ENCODE data around the gene DPY30.
"Not testable (repeated sequence)": the region's sequence is repeated elsewhere in the genome, so short reads cannot be mapped to it uniquely, and the experiment has no call there.

Gene DPY30

DNA sequence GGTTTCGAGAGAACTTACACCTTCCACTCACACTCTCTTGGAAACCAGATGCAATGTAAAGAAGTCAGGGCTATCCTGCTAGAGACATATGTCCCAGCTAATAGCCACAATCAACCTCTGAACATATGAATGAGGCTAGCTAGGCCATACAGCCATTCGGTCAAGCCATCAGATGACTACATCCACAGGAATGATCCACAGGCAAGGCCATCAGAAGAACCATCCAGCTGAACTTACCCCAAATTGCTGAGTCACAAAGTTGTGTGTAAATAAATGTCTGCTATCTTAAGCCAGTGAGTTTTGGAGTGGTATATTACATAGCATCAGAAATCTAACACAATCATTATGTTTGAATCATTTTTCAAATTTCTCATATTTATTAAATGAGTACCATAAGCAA is 18.5 kb upstream of the DPY30 start:
- H3K79me2 ChIP-seq (ENCODE audit: insufficient read depth, low read length), result no peaks in the 10 kb centered on the region
- H3K27me3 ChIP-seq (ENCODE audit: insufficient read depth, low read length, poor library complexity, severe bottlenecking), result no peaks in the 10 kb centered on the region
- no peaks in the 10 kb centered on the region for H3K9me2 ChIP-seq (replicated peaks; ENCODE audit: low read depth, low read length)
- no peaks in the 10 kb centered on the region for H3K9me3 ChIP-seq (ENCODE audit: insufficient read depth, low read depth, low read length)
- H3K4me2 ChIP-seq (ENCODE audit: low read depth, low read length, poor library complexity, severe bottlenecking), result no peak overlapping the region
- no peak overlapping the region for H3K9ac ChIP-seq (ENCODE audit: low read depth, low read length, poor library complexity, severe bottlenecking)
- H2AFZ ChIP-seq (ENCODE audit: low read length), result no peak overlapping the region
- H3K4me3 ChIP-seq (ENCODE audit: low read length, poor library complexity, severe bottlenecking), result no peak overlapping the region
- no peak for TF ChIP-seq EZH2phosphoT487 (IDR thresholded peaks at IDR 0.05; ENCODE audit: borderline replicate concordance)
- TF ChIP-seq, protein P1, sequence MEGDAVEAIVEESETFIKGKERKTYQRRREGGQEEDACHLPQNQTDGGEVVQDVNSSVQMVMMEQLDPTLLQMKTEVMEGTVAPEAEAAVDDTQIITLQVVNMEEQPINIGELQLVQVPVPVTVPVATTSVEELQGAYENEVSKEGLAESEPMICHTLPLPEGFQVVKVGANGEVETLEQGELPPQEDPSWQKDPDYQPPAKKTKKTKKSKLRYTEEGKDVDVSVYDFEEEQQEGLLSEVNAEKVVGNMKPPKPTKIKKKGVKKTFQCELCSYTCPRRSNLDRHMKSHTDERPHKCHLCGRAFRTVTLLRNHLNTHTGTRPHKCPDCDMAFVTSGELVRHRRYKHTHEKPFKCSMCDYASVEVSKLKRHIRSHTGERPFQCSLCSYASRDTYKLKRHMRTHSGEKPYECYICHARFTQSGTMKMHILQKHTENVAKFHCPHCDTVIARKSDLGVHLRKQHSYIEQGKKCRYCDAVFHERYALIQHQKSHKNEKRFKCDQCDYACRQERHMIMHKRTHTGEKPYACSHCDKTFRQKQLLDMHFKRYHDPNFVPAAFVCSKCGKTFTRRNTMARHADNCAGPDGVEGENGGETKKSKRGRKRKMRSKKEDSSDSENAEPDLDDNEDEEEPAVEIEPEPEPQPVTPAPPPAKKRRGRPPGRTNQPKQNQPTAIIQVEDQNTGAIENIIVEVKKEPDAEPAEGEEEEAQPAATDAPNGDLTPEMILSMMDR (conservative IDR thresholded peaks at IDR 0.05; ENCODE audit: low read length), result no peak
- H3K4me1 ChIP-seq (ENCODE audit: insufficient read depth, low read length, poor library complexity, severe bottlenecking), result peaks cover 5% of the 10 kb centered on the region
- H3K36me3 ChIP-seq (ENCODE audit: insufficient read depth, low read length), result no peaks in the 10 kb centered on the region
- H4K20me1 ChIP-seq (ENCODE audit: insufficient read depth, low read length, poor library complexity, severe bottlenecking), result no peaks in the 10 kb centered on the region
- no peaks in the 10 kb centered on the region for H3F3A ChIP-seq (ENCODE audit: low read depth)

DNA sequence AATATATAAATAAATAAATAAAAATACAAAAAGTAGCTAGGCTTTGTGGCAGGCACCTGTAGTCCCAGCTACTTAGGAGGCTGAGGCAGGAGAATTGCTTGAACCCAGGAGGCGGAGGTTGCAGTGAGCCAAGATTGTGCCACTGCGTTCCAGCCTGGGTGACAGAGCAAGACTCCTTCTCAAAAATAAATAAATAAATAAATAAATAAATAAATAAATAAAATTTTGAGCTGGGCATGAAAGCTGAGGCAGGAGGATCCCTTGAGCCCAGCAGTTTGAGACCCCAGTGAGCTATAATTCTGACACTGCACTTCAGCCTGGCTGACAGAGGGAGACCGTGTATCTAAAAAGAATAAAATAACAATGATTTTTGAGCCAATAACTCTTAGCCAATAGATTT is 15.0 kb upstream of the DPY30 start:
- not testable (repeated sequence) for H3K9me3 ChIP-seq (ENCODE audit: insufficient read depth, low read depth, low read length); H4K20me1 ChIP-seq (ENCODE audit: insufficient read depth, low read length, poor library complexity, severe bottlenecking); H3K9me2 ChIP-seq (replicated peaks; ENCODE audit: low read depth, low read length); H3F3A ChIP-seq (ENCODE audit: low read depth); H2AFZ ChIP-seq (ENCODE audit: low read length); H3K27me3 ChIP-seq (ENCODE audit: insufficient read depth, low read length, poor library complexity, severe bottlenecking); H3K4me2 ChIP-seq (ENCODE audit: low read depth, low read length, poor library complexity, severe bottlenecking); H3K9ac ChIP-seq (ENCODE audit: low read depth, low read length, poor library complexity, severe bottlenecking); H3K36me3 ChIP-seq (ENCODE audit: insufficient read depth, low read length); H3K79me2 ChIP-seq (ENCODE audit: insufficient read depth, low read length); H3K4me1 ChIP-seq (ENCODE audit: insufficient read depth, low read length, poor library complexity, severe bottlenecking); H3K4me3 ChIP-seq (ENCODE audit: low read length, poor library complexity, severe bottlenecking)

DNA sequence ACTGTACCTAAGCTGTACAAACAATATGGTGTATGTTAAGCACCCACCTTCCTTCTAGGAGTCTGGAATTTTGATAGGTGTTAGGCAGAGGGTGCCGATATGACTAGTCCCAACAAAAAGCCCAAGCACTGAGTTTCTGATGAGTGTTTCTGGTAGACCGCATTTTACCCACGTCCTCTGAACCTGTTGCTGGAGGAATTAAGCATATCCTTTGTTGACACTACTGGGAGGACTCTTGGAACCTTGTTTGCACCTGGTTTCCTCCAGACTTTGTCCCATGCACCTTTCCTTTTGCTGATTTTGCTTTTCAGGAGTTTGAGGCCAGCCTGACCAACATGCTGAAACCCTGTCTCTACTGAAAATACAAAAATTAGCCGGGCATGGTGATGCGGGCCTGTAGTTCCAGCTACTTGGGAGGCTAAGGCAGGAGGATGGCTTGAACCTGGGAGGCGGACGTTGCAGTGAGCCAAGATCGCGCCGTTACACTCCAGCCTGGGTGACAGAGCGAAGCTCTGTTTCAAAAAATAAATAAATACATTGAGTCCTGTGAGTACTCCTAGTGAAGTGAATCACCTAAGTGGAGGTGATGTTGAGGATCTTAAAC is 12.3 kb upstream of the DPY30 start:
- Histone ChIP-seq H3K4me2 (ENCODE audit: low read depth, low read length, poor library complexity, severe bottlenecking) (no peak overlapping the region), H3K4me1 (ENCODE audit: insufficient read depth, low read length, poor library complexity, severe bottlenecking) (no peaks in the 10 kb centered on the region), H3K4me3 (ENCODE audit: low read length, poor library complexity, severe bottlenecking) (no peak overlapping the region), H3F3A (ENCODE audit: low read depth) (no peaks in the 10 kb centered on the region), H3K9me2 (replicated peaks; ENCODE audit: low read depth, low read length) (no peaks in the 10 kb centered on the region), H3K36me3 (ENCODE audit: insufficient read depth, low read length) (no peaks in the 10 kb centered on the region), H2AFZ (ENCODE audit: low read length) (no peak overlapping the region), H3K27me3 (ENCODE audit: insufficient read depth, low read length, poor library complexity, severe bottlenecking) (no peaks in the 10 kb centered on the region), H3K9ac (ENCODE audit: low read depth, low read length, poor library complexity, severe bottlenecking) (no peak overlapping the region), H3K9me3 (ENCODE audit: insufficient read depth, low read depth, low read length) (no peaks in the 10 kb centered on the region), H3K79me2 (ENCODE audit: insufficient read depth, low read length) (no peaks in the 10 kb centered on the region), H4K20me1 (ENCODE audit: insufficient read depth, low read length, poor library complexity, severe bottlenecking) (no peaks in the 10 kb centered on the region)
- no peak for TF ChIP-seq EZH2phosphoT487 (IDR thresholded peaks at IDR 0.05; ENCODE audit: borderline replicate concordance)
- TF ChIP-seq, protein P1 (conservative IDR thresholded peaks at IDR 0.05; ENCODE audit: low read length), result no peak

DNA sequence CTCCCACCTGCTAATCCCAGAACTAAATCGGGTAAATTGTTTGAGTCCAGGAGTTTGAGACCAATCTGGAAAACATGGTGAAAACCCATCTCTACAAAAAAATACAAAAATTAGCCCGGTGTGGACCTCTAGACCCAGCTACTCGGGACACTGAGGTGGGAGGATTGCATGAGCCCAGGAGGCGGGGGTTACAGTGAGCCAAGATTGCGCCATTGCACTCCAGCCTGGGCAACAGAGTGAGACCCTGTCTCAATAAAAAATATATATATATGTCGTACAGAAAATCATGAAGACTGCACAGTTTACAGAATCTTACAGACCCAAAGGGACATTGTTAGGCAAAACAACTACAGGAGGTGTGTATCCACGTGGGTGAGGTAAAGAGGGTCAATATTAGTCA is 4.0 kb upstream of the DPY30 start:
- H3K9me2 ChIP-seq (replicated peaks; ENCODE audit: low read depth, low read length), result no peaks in the 10 kb centered on the region
- no peaks in the 10 kb centered on the region for H3K9me3 ChIP-seq (ENCODE audit: insufficient read depth, low read depth, low read length)
- no peaks in the 10 kb centered on the region for H3K27me3 ChIP-seq (ENCODE audit: insufficient read depth, low read length, poor library complexity, severe bottlenecking)
- TF ChIP-seq EZH2phosphoT487 (IDR thresholded peaks at IDR 0.05; ENCODE audit: borderline replicate concordance), result no peak
- TF ChIP-seq, protein P1 (conservative IDR thresholded peaks at IDR 0.05; ENCODE audit: low read length), result no peak
- no peaks in the 10 kb centered on the region for H3F3A ChIP-seq (ENCODE audit: low read depth)
- H4K20me1 ChIP-seq (ENCODE audit: insufficient read depth, low read length, poor library complexity, severe bottlenecking), result peaks cover 5% of the 10 kb centered on the region
- H3K4me2 ChIP-seq (ENCODE audit: low read depth, low read length, poor library complexity, severe bottlenecking), result no peak overlapping the region
- no peak overlapping the region for H3K4me3 ChIP-seq (ENCODE audit: low read length, poor library complexity, severe bottlenecking)
- no peak overlapping the region for H3K9ac ChIP-seq (ENCODE audit: low read depth, low read length, poor library complexity, severe bottlenecking)
- no peaks in the 10 kb centered on the region for H3K36me3 ChIP-seq (ENCODE audit: insufficient read depth, low read length)
- peaks cover 15% of the 10 kb centered on the region for H3K4me1 ChIP-seq (ENCODE audit: insufficient read depth, low read length, poor library complexity, severe bottlenecking)
- H3K79me2 ChIP-seq (ENCODE audit: insufficient read depth, low read length), result peaks cover 10% of the 10 kb centered on the region
- H2AFZ ChIP-seq (ENCODE audit: low read length), result no peak overlapping the region

DNA sequence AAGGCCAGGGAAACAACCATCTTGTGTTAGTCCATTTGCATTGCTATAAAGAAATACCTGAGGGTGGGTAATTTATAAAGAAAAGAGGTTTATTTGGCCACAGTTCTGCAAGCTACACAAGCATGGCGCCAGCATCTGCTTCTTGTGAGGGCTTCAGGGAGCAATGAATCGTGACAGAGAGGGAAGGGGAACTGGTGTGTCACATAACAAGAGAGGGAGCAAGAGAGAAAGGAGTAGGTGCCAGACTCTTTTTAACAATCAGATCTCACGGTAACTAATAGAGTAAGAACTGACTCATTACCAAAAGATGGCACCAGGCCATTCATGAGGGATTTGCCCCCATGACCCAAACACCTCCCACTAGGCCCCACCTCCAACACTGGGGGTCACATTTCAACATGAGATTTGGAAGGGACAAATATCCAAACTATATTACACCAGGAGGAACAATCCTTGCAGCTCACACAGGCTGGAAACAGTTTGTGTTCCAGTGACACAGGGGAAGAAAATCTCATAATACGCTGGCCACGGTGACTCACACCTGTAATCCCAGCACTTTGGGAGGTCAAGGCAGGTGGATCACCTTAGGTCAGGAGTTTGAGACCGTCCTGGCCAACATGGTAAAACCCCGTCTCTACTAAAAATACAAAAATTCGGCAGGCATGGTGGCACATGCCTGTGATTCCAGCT is 5.3 kb downstream of the DPY30 start:
- not testable (repeated sequence) for H2AFZ ChIP-seq (ENCODE audit: low read length); H3K9ac ChIP-seq (ENCODE audit: low read depth, low read length, poor library complexity, severe bottlenecking); H3K9me3 ChIP-seq (ENCODE audit: insufficient read depth, low read depth, low read length); H3K27me3 ChIP-seq (ENCODE audit: insufficient read depth, low read length, poor library complexity, severe bottlenecking); H4K20me1 ChIP-seq (ENCODE audit: insufficient read depth, low read length, poor library complexity, severe bottlenecking); H3K4me3 ChIP-seq (ENCODE audit: low read length, poor library complexity, severe bottlenecking); H3F3A ChIP-seq (ENCODE audit: low read depth); H3K9me2 ChIP-seq (replicated peaks; ENCODE audit: low read depth, low read length); H3K36me3 ChIP-seq (ENCODE audit: insufficient read depth, low read length)
- Histone ChIP-seq H3K4me2 (ENCODE audit: low read depth, low read length, poor library complexity, severe bottlenecking) (peak overlapping the region; percentile 24), H3K79me2 (ENCODE audit: insufficient read depth, low read length) (peaks cover 16% of the 10 kb centered on the region), H3K4me1 (ENCODE audit: insufficient read depth, low read length, poor library complexity, severe bottlenecking) (peaks cover 11% of the 10 kb centered on the region)
